GM10266 (cell line): ENCODE measurements around the gene DYSF.

Experiments
- DNase-seq: peaks from one replicate; pipeline ENCODE4 v3.0.0; 2012; ENCODE audit errors: extremely low spot score
- TF ChIP-seq, protein P1 (sequence below): IDR thresholded peaks from 2 replicates; pipeline ENCODE4 v1.5.1; 2012; ENCODE audit warnings: mild to moderate bottlenecking, low read depth; ENCODE audit not compliant: control insufficient read depth, insufficient read depth; ENCODE audit errors: missing control alignments

Gene DYSF

GRCh38 chr2:71634567-71634966 lies 181.2 kb downstream of the DYSF start:
- TF ChIP-seq, protein P1, sequence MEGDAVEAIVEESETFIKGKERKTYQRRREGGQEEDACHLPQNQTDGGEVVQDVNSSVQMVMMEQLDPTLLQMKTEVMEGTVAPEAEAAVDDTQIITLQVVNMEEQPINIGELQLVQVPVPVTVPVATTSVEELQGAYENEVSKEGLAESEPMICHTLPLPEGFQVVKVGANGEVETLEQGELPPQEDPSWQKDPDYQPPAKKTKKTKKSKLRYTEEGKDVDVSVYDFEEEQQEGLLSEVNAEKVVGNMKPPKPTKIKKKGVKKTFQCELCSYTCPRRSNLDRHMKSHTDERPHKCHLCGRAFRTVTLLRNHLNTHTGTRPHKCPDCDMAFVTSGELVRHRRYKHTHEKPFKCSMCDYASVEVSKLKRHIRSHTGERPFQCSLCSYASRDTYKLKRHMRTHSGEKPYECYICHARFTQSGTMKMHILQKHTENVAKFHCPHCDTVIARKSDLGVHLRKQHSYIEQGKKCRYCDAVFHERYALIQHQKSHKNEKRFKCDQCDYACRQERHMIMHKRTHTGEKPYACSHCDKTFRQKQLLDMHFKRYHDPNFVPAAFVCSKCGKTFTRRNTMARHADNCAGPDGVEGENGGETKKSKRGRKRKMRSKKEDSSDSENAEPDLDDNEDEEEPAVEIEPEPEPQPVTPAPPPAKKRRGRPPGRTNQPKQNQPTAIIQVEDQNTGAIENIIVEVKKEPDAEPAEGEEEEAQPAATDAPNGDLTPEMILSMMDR: no peak
- no peak for DNase-seq

GRCh38 chr2:71635798-71636197 lies 182.4 kb downstream of the DYSF start:
- TF ChIP-seq, protein P1: no peak
- no peak for DNase-seq

- no peak for DNase-seq
- TF ChIP-seq, protein P1: no peak
Measured at GRCh38 chr2:71637168-71637567, 183.8 kb downstream of the DYSF start.

- TF ChIP-seq, protein P1: no peak
- DNase-seq: no peak
Measured at GRCh38 chr2:71637736-71638135, 184.4 kb downstream of the DYSF start.

GRCh38 chr2:71639735-71640134 lies 186.4 kb downstream of the DYSF start:
- DNase-seq: no peak

GRCh38 chr2:71640489-71640888 lies 187.1 kb downstream of the DYSF start:
- DNase-seq: no peak
- TF ChIP-seq, protein P1: no peak

More at GRCh38 chr2:71639735-71640134, 186.4 kb downstream of the DYSF start:
- TF ChIP-seq, protein P1: no peak

GRCh38 chr2:71643674-71644357 lies 190.5 kb downstream of the DYSF start:
- TF ChIP-seq, protein P1: no peak
- DNase-seq: no peak
